HEK293 (cell line): ENCODE results near the gene RPL23.
A peak's percentile ranks its signal among the peaks of the same experiment; 100 is the strongest.

ENCODE experiments used
- EGR2 ChIP-seq: fragments of 450-650 bp; formaldehyde crosslinking; IDR thresholded peaks from 2 replicates; pipeline ENCODE4 v1.5.1; 2016; ENCODE audit warnings: low read depth, missing biosample characterization, missing genetic modification characterization
- PRDM2 ChIP-seq: fragments of 450-650 bp; formaldehyde crosslinking; IDR thresholded peaks from 2 replicates; pipeline ENCODE4 v1.5.1; 2016; ENCODE audit warnings: missing biosample characterization, missing genetic modification characterization, borderline replicate concordance
- RBAK ChIP-seq: fragments of 450-650 bp; formaldehyde crosslinking; IDR thresholded peaks from 2 replicates; pipeline ENCODE4 v1.5.1; 2016; ENCODE audit warnings: missing biosample characterization, missing genetic modification characterization
- SCRT1 ChIP-seq: fragments of 450-650 bp; formaldehyde crosslinking; IDR thresholded peaks from 2 replicates; pipeline ENCODE4 v1.5.1; 2016; ENCODE audit warnings: missing biosample characterization, missing genetic modification characterization, borderline replicate concordance
- ZFP69B ChIP-seq: fragments of 450-650 bp; formaldehyde crosslinking; IDR thresholded peaks from 2 replicates; pipeline ENCODE4 v1.5.1; 2016; ENCODE audit warnings: missing biosample characterization, missing genetic modification characterization
- ZNF10 ChIP-seq: fragments of 450-650 bp; formaldehyde crosslinking; IDR thresholded peaks from 2 replicates; pipeline ENCODE4 v1.5.1; 2017; ENCODE audit warnings: missing biosample characterization, missing genetic modification characterization
- ZNF169 ChIP-seq: fragments of 450-650 bp; formaldehyde crosslinking; IDR thresholded peaks from 2 replicates; pipeline ENCODE4 v1.5.1; 2016; ENCODE audit warnings: missing biosample characterization, missing genetic modification characterization
- ZNF174 ChIP-seq: fragments of 450-650 bp; formaldehyde crosslinking; IDR thresholded peaks from 2 replicates; pipeline ENCODE4 v1.5.0; 2017; ENCODE audit warnings: missing biosample characterization, mild to moderate bottlenecking, missing genetic modification characterization
- ZNF202 ChIP-seq: fragments of 450-650 bp; formaldehyde crosslinking; IDR thresholded peaks from 2 replicates; pipeline ENCODE4 v1.5.1; 2016; ENCODE audit warnings: missing biosample characterization, missing genetic modification characterization, borderline replicate concordance
- ZNF214 ChIP-seq: fragments of 450-650 bp; formaldehyde crosslinking; IDR thresholded peaks from 2 replicates; pipeline ENCODE4 v1.5.1; 2017; ENCODE audit warnings: missing biosample characterization, mild to moderate bottlenecking, missing genetic modification characterization, borderline replicate concordance
- ZNF223 ChIP-seq: fragments of 450-650 bp; formaldehyde crosslinking; IDR thresholded peaks from 2 replicates; pipeline ENCODE4 v1.5.1; 2016; ENCODE audit warnings: missing biosample characterization, missing genetic modification characterization
- ZNF404 ChIP-seq: fragments of 450-650 bp; formaldehyde crosslinking; IDR thresholded peaks from 2 replicates; pipeline ENCODE4 v1.5.1; 2017; ENCODE audit warnings: missing biosample characterization, missing genetic modification characterization
- ZNF473 ChIP-seq: fragments of 450-650 bp; formaldehyde crosslinking; IDR thresholded peaks from 2 replicates; pipeline ENCODE4 v1.5.1; 2017; ENCODE audit warnings: missing biosample characterization, missing genetic modification characterization
- ZNF518A ChIP-seq: fragments of 450-650 bp; formaldehyde crosslinking; conservative IDR thresholded peaks from 2 replicates; pipeline ENCODE4 v1.5.1; 2016; ENCODE audit warnings: low read depth, missing biosample characterization, missing genetic modification characterization
- ZNF530 ChIP-seq: fragments of 450-650 bp; formaldehyde crosslinking; IDR thresholded peaks from 2 replicates; pipeline ENCODE4 v1.5.1; 2016; ENCODE audit warnings: low read depth, missing biosample characterization, missing genetic modification characterization
- ZNF600 ChIP-seq: fragments of 450-650 bp; formaldehyde crosslinking; IDR thresholded peaks from 2 replicates; pipeline ENCODE4 v1.5.1; 2016; ENCODE audit warnings: missing biosample characterization, missing genetic modification characterization
- ZNF629 ChIP-seq: fragments of 450-650 bp; formaldehyde crosslinking; IDR thresholded peaks from 2 replicates; pipeline ENCODE4 v1.5.1; 2017; ENCODE audit warnings: missing biosample characterization, missing genetic modification characterization
- ZNF776 ChIP-seq: fragments of 450-650 bp; formaldehyde crosslinking; IDR thresholded peaks from 2 replicates; pipeline ENCODE4 v1.5.0; 2017; ENCODE audit warnings: missing biosample characterization, missing genetic modification characterization, borderline replicate concordance
- TF ChIP-seq, protein P1 (sequence below): fragments of 450-650 bp; formaldehyde crosslinking; IDR thresholded peaks from 2 replicates; pipeline ENCODE4; 2016; ENCODE audit warnings: missing biosample characterization, missing genetic modification characterization
- TF ChIP-seq, protein P2 (sequence below): fragments of 450-650 bp; formaldehyde crosslinking; conservative IDR thresholded peaks from 2 replicates; pipeline ENCODE4 v1.5.1; 2016; ENCODE audit warnings: low read depth, missing biosample characterization, missing genetic modification characterization
- TF ChIP-seq, protein P3 (sequence below): fragments of 450-650 bp; IDR thresholded peaks from 2 replicates; pipeline ENCODE4 v1.5.1; 2018; ENCODE audit warnings: missing biosample characterization, missing genetic modification characterization

Gene RPL23

GRCh38 chr17:38869526-38870258 lies 16.2 kb upstream of the RPL23 start, which contains the start of gene LASP1 (continued):
- TF ChIP-seq PRDM2 (tag by site-specific recombination), result no peak
- peak; percentile 43; the same call in 1 of the 2 replicates for TF ChIP-seq ZFP69B
- peak; percentile 61; the same call in 1 of the 2 replicates for TF ChIP-seq ZNF600 (tag by site-specific recombination)
- 0 out of 2 replicates have a peak, but pooled peaks have one; percentile 59 for TF ChIP-seq ZNF10 (tag by site-specific recombination)
- TF ChIP-seq, protein P1, sequence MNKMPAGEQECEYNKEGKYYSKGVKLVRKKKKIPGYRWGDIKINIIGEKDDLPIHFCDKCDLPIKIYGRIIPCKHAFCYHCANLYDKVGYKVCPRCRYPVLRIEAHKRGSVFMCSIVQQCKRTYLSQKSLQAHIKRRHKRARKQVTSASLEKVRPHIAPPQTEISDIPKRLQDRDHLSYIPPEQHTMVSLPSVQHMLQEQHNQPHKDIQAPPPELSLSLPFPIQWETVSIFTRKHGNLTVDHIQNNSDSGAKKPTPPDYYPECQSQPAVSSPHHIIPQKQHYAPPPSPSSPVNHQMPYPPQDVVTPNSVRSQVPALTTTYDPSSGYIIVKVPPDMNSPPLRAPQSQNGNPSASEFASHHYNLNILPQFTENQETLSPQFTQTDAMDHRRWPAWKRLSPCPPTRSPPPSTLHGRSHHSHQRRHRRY (tag by site-specific recombination), result no peak
- TF ChIP-seq ZNF776 (tag by site-specific recombination), result no peak
- TF ChIP-seq RBAK, result no peak
- TF ChIP-seq ZNF629 (tag by site-specific recombination), result peak; percentile 38
- TF ChIP-seq SCRT1 (tag by site-specific recombination), result no peak
- TF ChIP-seq ZNF518A (tag by site-specific recombination), result 0 out of 2 replicates have a peak, but pooled peaks have one; percentile 0
- TF ChIP-seq ZNF473, result no peak
- no peak; the same call in 1 of the 2 replicates for TF ChIP-seq ZNF223 (tag by site-specific recombination)
- TF ChIP-seq ZNF169 (tag by site-specific recombination), result no peak
- TF ChIP-seq, protein P2, sequence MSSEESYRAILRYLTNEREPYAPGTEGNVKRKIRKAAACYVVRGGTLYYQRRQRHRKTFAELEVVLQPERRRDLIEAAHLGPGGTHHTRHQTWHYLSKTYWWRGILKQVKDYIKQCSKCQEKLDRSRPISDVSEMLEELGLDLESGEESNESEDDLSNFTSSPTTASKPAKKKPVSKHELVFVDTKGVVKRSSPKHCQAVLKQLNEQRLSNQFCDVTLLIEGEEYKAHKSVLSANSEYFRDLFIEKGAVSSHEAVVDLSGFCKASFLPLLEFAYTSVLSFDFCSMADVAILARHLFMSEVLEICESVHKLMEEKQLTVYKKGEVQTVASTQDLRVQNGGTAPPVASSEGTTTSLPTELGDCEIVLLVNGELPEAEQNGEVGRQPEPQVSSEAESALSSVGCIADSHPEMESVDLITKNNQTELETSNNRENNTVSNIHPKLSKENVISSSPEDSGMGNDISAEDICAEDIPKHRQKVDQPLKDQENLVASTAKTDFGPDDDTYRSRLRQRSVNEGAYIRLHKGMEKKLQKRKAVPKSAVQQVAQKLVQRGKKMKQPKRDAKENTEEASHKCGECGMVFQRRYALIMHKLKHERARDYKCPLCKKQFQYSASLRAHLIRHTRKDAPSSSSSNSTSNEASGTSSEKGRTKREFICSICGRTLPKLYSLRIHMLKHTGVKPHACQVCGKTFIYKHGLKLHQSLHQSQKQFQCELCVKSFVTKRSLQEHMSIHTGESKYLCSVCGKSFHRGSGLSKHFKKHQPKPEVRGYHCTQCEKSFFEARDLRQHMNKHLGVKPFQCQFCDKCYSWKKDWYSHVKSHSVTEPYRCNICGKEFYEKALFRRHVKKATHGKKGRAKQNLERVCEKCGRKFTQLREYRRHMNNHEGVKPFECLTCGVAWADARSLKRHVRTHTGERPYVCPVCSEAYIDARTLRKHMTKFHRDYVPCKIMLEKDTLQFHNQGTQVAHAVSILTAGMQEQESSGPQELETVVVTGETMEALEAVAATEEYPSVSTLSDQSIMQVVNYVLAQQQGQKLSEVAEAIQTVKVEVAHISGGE (tag by site-specific recombination), result peak; percentile 92
- TF ChIP-seq EGR2 (tag by site-specific recombination), result no peak
- TF ChIP-seq, protein P3, sequence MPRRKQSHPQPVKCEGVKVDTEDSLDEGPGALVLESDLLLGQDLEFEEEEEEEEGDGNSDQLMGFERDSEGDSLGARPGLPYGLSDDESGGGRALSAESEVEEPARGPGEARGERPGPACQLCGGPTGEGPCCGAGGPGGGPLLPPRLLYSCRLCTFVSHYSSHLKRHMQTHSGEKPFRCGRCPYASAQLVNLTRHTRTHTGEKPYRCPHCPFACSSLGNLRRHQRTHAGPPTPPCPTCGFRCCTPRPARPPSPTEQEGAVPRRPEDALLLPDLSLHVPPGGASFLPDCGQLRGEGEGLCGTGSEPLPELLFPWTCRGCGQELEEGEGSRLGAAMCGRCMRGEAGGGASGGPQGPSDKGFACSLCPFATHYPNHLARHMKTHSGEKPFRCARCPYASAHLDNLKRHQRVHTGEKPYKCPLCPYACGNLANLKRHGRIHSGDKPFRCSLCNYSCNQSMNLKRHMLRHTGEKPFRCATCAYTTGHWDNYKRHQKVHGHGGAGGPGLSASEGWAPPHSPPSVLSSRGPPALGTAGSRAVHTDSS, result no peak
- no peak for TF ChIP-seq ZNF404 (tag by site-specific recombination)
- no peak for TF ChIP-seq ZNF174 (tag by site-specific recombination)
- no peak for TF ChIP-seq ZNF202
- no peak for TF ChIP-seq ZNF530 (tag by site-specific recombination)
- no peak for TF ChIP-seq ZNF214 (tag by site-specific recombination)
